Duodenal mucosa (tissue), 2 donors: ENCODE results near the gene CCDC28B.
A peak's percentile ranks its signal among the peaks of the same experiment; 100 is the strongest.

Experiments
- H3K27ac ChIP-seq: one replicate; pipeline ENCODE4 v1.7.0; 2013; ENCODE audit warnings: low read depth, low read length
- H3K27me3 ChIP-seq, 2 donors: one replicate each; pipeline ENCODE4 v1.7.0; 2013; ENCODE audit warnings: low read length in 2 of 2, control low read depth in 1 of 2; ENCODE audit not compliant: insufficient read depth in 2 of 2, control insufficient read depth in 1 of 2
- H3K36me3 ChIP-seq, 2 donors: one replicate each; pipeline ENCODE4 v1.7.0; 2013; ENCODE audit warnings: low read length in 2 of 2, control low read depth in 1 of 2; ENCODE audit not compliant: insufficient read depth in 2 of 2, control insufficient read depth in 1 of 2
- H3K4me1 ChIP-seq, 2 donors: one replicate each; pipeline ENCODE4 v1.7.0; 2013; ENCODE audit warnings: low read length in 2 of 2, control low read depth in 1 of 2; ENCODE audit not compliant: insufficient read depth in 2 of 2, control insufficient read depth in 1 of 2
- H3K4me3 ChIP-seq, 2 donors: one replicate each; pipeline ENCODE4 v1.7.0; 2013; ENCODE audit warnings: low read length in 2 of 2, low read depth in 1 of 2
- H3K9ac ChIP-seq, 2 donors: one replicate each; pipeline ENCODE4 v1.7.0; 2013; ENCODE audit warnings: low read length in 2 of 2, low read depth in 1 of 2
- H3K9me3 ChIP-seq, 2 donors: one replicate each; pipeline ENCODE4 v1.7.0; 2013; ENCODE audit warnings: low read length in 2 of 2, control low read depth in 1 of 2; ENCODE audit not compliant: control insufficient read depth in 1 of 2

The CCDC28B gene

DNA sequence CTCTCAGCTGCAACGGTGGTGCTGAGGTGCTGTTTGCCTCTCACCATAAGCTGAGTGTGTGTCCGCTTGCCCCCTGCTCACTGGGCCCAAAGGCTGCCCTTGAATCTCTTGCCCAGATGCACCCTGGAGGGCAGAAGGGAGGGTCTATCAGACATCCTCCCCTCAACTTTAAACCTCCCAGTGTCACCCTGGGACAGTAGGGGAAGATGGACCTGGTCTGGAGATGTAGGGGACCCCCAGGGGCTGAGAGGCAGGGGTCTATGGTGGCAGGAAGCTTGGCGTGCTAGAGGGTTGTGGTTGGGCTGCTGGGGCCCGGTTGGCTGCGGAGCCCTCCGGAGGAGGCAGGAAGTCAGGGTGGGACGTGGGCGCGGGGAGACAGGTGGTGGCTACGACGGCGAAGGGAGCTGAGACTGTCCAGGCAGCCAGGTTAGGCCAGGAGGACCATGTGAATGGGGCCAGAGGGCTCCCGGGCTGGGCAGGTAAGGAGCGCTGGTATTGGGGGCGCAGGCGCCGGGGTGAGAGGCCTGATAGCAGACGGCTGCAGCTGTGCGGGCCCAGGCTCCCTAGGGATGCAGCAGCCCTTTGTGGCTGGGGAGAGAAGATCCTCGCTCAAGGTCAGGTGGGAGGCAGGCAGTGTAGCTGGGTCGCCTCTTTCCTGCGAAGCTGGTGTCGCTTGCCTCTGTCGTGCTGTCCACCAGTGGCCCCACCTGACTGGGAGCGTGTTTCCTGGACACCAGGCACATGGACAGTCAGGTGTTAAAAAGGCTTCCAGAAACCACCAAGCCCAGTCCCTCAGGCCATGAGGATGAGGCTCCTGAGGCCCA lies 50.7 kb downstream of the CCDC28B start, which contains the start of gene LCK:
Gene LCK (plus strand): TSS at position 373 of the 824 bp plus-strand sequence. CDS start 23,065 bp downstream, outside the sequence.
- Histone ChIP-seq H3K27me3 (no peaks in the 10 kb centered on the region), H3K9me3 (no peaks in the 10 kb centered on the region), H3K36me3 (no peaks in the 10 kb centered on the region), H3K9ac (peak within 1 kb of the TSS; percentile 39 to 46), H3K4me1 (peaks cover 11 to 35% of the 10 kb centered on the region in 2 donors), H3K4me3 (peak within 1 kb of the TSS; percentile 44 to 60), H3K27ac (peak within 1 kb of the TSS; percentile 87)
